Psoas muscle (tissue), 8 donors: ENCODE data around the gene LIX1L. TPM values are rescaled to one million over a fixed set of nuclear protein-coding genes. Genes with fewer than 3 reads are reported as not detected.
A peak's percentile ranks its signal among the peaks of the same experiment; 100 is the strongest.

ENCODE experiments used
- ATAC-seq, 4 donors: fragments of 200-7000 bp; cut with Tn5 transposase; one replicate each; pipeline ENCODE4 v1.9.1; 2020; ENCODE audit warnings: moderate library complexity in 3 of 4, mild to moderate bottlenecking in 2 of 4
- DNase-seq, 2 donors: peaks; one replicate each; pipeline ENCODE4 v3.0.0-alpha.2; 2020
- H3K27ac ChIP-seq: fragments of 200-600 bp; one replicate; pipeline ENCODE4 v1.8.0; 2022
- H3K27me3 ChIP-seq, 3 donors: fragments of 200-600 bp in 1 of 3; one replicate each; pipeline versions ENCODE4 v1.6.1 to v1.8.0; 2013 to 2022; ENCODE audit warnings: low read length in 2 of 3, mild to moderate bottlenecking in 2 of 3, moderate library complexity in 1 of 3; ENCODE audit not compliant: insufficient read depth in 3 of 3
- H3K36me3 ChIP-seq, 2 donors: fragments of 200-600 bp in 1 of 2; one replicate each; pipeline versions ENCODE4 v1.6.1 to v1.8.0; 2013 to 2022; ENCODE audit warnings: low read depth in 1 of 2, mild to moderate bottlenecking in 1 of 2, moderate library complexity in 1 of 2; ENCODE audit not compliant: insufficient read depth in 1 of 2
- H3K4me1 ChIP-seq: fragments of 200-600 bp; one replicate; pipeline ENCODE4 v1.8.0; 2022
- H3K4me3 ChIP-seq: fragments of 200-600 bp; one replicate; pipeline ENCODE4 v1.8.0; 2022; ENCODE audit warnings: mild to moderate bottlenecking
- H3K9me3 ChIP-seq: fragments of 200-600 bp; one replicate; pipeline ENCODE4 v1.8.0; 2022
- WGBS, 3 donors: extraction: QIAGEN DNeasy Blood & Tissue Kit; methylation state at CpG; one replicate each; pipeline versions ENCODE4 v1.1.6 to v1.1.7; 2013; 5-methylcytosine and 5-hydroxymethylcytosine counted together
- intact Hi-C, 2 donors: fragments of 100-400 bp; cut with DNase I; formaldehyde crosslinking; loops; one replicate each; pipeline versions ENCODE4 v1.11.0 to v1.14.2; 2022
- polyA plus RNA-seq, 3 donors: library from polyadenylated mRNA; stranded (reverse); fragments of 200-250 nt; gene quantifications; one replicate each; pipeline ENCODE4 v1.2.3, GENCODE V29; 2013
- total RNA-seq, 4 donors: library from RNA; stranded (reverse); fragmentation: NEBNext Ultra II Directional in 2 of 4; extraction: Animal tissue kit (Norgen Biotek cat#: 25700) in 2 of 4; gene quantifications; one replicate each; pipeline versions ENCODE4 v1.2.1 to v1.2.4, GENCODE V29; 2021 to 2023
- TF ChIP-seq, protein P1 (sequence below): fragments of 200-600 bp; IDR thresholded peaks from one replicate; pipeline ENCODE4 v1.8.0; 2022; ENCODE audit warnings: antibody characterized with exemption
- donor health status: healthy with polysubstance abuse.
- donor health status: DM: no; HTN: no; CAD: no; lungs with moderate emphysema.
- donor health status: Bipolar disorder and iron deficiency.
- donor health status: healthy.
- donor health status: DM: yes; HTN: yes; CAD: no.
- donor health status: DM: no; HTN: no; CAD: no.
- donor health status: DM: no; HTN: no; CAD: no.
- donor health status: DM: yes; HTN: yes; CAD: no.

The LIX1L gene
- total and polyA plus RNA-seq, 7 donors: 14.6 to 59.7 (median 28.1) TPM

DNA sequence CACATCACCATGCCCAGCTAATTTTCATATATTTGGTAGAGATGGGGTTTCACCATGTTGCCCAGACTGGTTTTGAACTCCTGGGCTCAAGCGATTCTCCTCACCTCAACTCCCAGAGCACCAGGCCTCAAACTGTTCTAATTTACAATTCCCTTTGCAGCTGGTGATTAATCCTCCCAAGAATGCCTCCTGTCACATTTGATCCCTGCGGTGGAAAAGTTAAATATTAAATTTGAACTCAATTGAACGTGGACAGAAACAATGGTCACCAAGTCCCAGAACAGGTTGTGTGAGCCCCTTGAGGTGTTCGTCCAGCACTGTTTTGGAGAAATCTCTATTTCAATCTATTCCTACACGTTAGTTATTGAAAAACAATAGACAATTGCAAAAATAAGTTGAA lies 70.2 kb downstream of the LIX1L start:
- no peaks in the 10 kb centered on the region for H3K36me3 ChIP-seq
- intact Hi-C loops: loop anchor here in 1 of 2 donors (5.0 kb wide), 1 partner anchor 80 kb away; no protein-coding TSS in a partner anchor
- H3K27me3 ChIP-seq: no peaks in the 10 kb centered on the region
- ATAC-seq (no peak), DNase-seq (no peak)
- TF ChIP-seq, protein P1, sequence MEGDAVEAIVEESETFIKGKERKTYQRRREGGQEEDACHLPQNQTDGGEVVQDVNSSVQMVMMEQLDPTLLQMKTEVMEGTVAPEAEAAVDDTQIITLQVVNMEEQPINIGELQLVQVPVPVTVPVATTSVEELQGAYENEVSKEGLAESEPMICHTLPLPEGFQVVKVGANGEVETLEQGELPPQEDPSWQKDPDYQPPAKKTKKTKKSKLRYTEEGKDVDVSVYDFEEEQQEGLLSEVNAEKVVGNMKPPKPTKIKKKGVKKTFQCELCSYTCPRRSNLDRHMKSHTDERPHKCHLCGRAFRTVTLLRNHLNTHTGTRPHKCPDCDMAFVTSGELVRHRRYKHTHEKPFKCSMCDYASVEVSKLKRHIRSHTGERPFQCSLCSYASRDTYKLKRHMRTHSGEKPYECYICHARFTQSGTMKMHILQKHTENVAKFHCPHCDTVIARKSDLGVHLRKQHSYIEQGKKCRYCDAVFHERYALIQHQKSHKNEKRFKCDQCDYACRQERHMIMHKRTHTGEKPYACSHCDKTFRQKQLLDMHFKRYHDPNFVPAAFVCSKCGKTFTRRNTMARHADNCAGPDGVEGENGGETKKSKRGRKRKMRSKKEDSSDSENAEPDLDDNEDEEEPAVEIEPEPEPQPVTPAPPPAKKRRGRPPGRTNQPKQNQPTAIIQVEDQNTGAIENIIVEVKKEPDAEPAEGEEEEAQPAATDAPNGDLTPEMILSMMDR: no peak
- peaks cover 32% of the 10 kb centered on the region for H3K4me1 ChIP-seq
- H3K4me3 ChIP-seq: no peak overlapping the region
- no peak overlapping the region for H3K27ac ChIP-seq
- WGBS, 3 donors: 70 to 76% (median 75%) methylated on average over 5 of the region's 5 CpGs
- no peaks in the 10 kb centered on the region for H3K9me3 ChIP-seq

DNA sequence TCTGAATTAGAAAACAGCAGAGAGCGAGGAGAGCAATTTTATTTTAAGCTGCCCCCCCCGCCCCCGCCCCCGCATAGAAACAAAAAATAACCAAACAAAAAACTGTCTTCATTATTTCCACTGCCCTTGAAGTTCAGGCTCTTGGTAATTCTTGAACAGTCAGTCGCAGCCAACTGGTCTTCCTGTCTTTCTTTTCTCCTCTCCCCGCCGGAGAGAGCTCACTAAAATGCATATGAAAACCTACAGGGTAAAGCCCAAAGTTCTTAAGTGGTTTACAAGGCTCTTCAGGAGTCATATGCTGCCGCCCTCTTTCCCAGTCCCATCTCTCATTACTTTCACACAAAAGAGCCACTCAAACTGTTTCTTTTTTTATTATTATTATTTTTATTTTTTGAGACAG lies 71.0 kb downstream of the LIX1L start:
- intact Hi-C loops: loop anchor here in 1 of 2 donors (5.0 kb wide), 1 partner anchor 80 kb away; no protein-coding TSS in a partner anchor
- DNase-seq (no peak), ATAC-seq (no peak)
- Histone ChIP-seq H3K36me3 (no peaks in the 10 kb centered on the region), H3K9me3 (no peaks in the 10 kb centered on the region), H3K4me1 (peaks cover 26% of the 10 kb centered on the region), H3K27ac (peak overlapping the region; percentile 50), H3K27me3 (no peaks in the 10 kb centered on the region), H3K4me3 (peak overlapping the region; percentile 8)
- 59 to 71% (median 69%) methylated on average over 8 of the region's 8 CpGs for WGBS, 3 donors
- TF ChIP-seq, protein P1: no peak

DNA sequence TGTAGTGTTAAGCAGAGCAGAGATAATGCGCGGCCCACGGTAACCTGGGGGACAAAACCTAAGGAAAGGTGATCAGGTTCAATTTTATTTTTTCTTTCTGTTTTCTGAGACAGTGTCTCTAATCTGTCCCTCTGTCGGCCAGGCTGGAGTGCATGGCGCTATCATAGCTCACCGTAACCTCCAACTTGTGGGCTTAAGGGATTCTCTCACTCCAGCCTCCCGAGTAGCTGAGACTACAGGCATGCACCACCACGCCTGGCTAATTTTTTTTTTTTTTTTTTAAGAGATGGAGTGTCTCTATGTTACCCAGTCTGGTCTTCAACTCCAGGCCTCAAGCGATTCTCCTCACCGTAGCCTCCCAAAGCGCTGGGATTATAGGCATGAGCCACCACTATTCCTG lies 71.4 kb downstream of the LIX1L start:
- no peak overlapping the region for H3K27ac ChIP-seq
- TF ChIP-seq, protein P1: no peak
- 44 to 48% (median 46%) methylated on average over 11 of the region's 11 CpGs for WGBS, 3 donors
- ATAC-seq (peak; percentile 5 to 33 (median 8)), DNase-seq (no peak)
- H3K36me3 ChIP-seq: no peaks in the 10 kb centered on the region
- intact Hi-C loops: loop anchor here in 1 of 2 donors (5.0 kb wide), 1 partner anchor 81 kb away; no protein-coding TSS in a partner anchor
- H3K9me3 ChIP-seq: no peaks in the 10 kb centered on the region
- peak overlapping the region; percentile 88 for H3K4me3 ChIP-seq
- peaks cover 22% of the 10 kb centered on the region for H3K4me1 ChIP-seq
- H3K27me3 ChIP-seq: no peaks in the 10 kb centered on the region

DNA sequence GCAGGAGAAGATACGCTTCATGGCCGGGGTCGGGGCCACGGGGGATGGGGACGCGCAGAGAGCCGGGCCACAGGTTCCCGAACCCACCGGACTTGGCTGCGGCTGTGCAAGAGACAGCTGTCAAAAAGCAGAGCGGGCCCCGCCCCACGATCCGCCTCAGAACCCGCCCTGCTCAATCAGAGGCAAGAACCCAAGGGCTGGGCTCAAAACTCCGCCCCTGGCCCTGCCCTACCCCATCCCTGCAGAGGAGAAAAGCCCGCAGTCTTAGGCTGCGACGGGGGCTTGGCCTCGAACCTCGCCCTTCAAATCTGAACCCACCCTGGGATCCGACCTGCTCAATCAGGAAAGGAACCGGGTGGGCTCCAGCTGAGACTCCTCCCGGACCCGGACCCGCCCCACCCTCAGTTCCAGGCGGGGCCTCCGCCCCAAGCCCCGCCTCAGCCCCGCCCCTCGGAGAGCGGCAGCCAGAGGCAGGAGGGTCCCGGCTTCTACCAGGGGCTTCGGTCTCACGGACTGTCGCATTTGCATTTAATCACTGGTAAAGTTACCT lies 72.0 kb downstream of the LIX1L start, which contains the start of gene ANKRD35:
Gene ANKRD35, minus strand, starts transcription at position 129 of the 550 bp plus-strand sequence. Its CDS starts 108 bp downstream, at position 21.
- intact Hi-C loops: loop anchor here in 1 of 2 donors (5.0 kb wide), 1 partner anchor 81 kb away; no protein-coding TSS in a partner anchor
- Histone ChIP-seq H3K9me3 (no peaks in the 10 kb centered on the region), H3K4me3 (peak within 1 kb of the TSS; percentile 88), H3K36me3 (no peaks in the 10 kb centered on the region), H3K27me3 (no peaks in the 10 kb centered on the region), H3K4me1 (peaks cover 16% of the 10 kb centered on the region), H3K27ac (peak within 1 kb of the TSS; percentile 3)
- WGBS, 3 donors: 0 to 1% (median 0%) methylated on average over 33 to 36 of the region's 36 CpGs
- peak; percentile 89 to 92 for DNase-seq
- TF ChIP-seq, protein P1: no peak
- ATAC-seq: peak; percentile 83 to 91 (median 86)
